ENCODE data around the gene RFNG. TPM values are rescaled to one million over a fixed set of nuclear protein-coding genes. Genes with fewer than 3 reads are reported as not detected.
A peak's percentile ranks its signal among the peaks of the same experiment; 100 is the strongest.

RFNG gene
- total and polyA plus RNA-seq, 2 of the 13 experiments (the other 11 are each of a cell fraction or from before 2014, with no cell fraction given) = 61.4 to 64.0 TPM

GRCh38 chr17:82022981-82023446 lies 28.6 kb downstream of the RFNG start, which contains the start of gene LRRC45 (continued):
- TF ChIP-seq POGK (CRISPR knock-in tag; conservative IDR thresholded peaks at IDR 0.05) = 0 out of 2 replicates have a peak, but pooled peaks have one; percentile 28
- TF ChIP-seq ZNF407 (CRISPR knock-in tag; IDR thresholded peaks at IDR 0.05; ENCODE audit: not compliant biosample characterization) = no peak
- no peak for TF ChIP-seq FOXA3 (CRISPR knock-in tag; IDR thresholded peaks at IDR 0.05)
- no peak; the same call in 1 of the 2 replicates for TF ChIP-seq RFXAP (CRISPR knock-in tag; IDR thresholded peaks at IDR 0.05; ENCODE audit: borderline replicate concordance)
- TF ChIP-seq, protein P1, sequence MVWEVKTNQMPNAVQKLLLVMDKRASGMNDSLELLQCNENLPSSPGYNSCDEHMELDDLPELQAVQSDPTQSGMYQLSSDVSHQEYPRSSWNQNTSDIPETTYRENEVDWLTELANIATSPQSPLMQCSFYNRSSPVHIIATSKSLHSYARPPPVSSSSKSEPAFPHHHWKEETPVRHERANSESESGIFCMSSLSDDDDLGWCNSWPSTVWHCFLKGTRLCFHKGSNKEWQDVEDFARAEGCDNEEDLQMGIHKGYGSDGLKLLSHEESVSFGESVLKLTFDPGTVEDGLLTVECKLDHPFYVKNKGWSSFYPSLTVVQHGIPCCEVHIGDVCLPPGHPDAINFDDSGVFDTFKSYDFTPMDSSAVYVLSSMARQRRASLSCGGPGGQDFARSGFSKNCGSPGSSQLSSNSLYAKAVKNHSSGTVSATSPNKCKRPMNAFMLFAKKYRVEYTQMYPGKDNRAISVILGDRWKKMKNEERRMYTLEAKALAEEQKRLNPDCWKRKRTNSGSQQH (CRISPR knock-in tag; IDR thresholded peaks at IDR 0.05; ENCODE audit: low read depth) = no peak
- TF ChIP-seq ZKSCAN1 (IDR thresholded peaks at IDR 0.05; ENCODE audit: low read length) = no peak
- peak; percentile 79 for TF ChIP-seq GATAD1 (CRISPR knock-in tag; IDR thresholded peaks at IDR 0.05)
- TF ChIP-seq HOXA7 (CRISPR knock-in tag; IDR thresholded peaks at IDR 0.05) = no peak
- TF ChIP-seq FOXK1 (CRISPR knock-in tag; IDR thresholded peaks at IDR 0.05; ENCODE audit: borderline replicate concordance, low read depth) = 0 out of 2 replicates have a peak, but pooled peaks have one; percentile 47
- no peak for TF ChIP-seq DMTF1 (CRISPR knock-in tag; IDR thresholded peaks at IDR 0.05)
- no peak for TF ChIP-seq ZNF205 (CRISPR knock-in tag; IDR thresholded peaks at IDR 0.05)
- TF ChIP-seq ZBTB7A (CRISPR knock-in tag; IDR thresholded peaks at IDR 0.05) = no peak
- no peak for TF ChIP-seq ZNF501 (CRISPR knock-in tag; IDR thresholded peaks at IDR 0.05)
- TF ChIP-seq ZNF230 (CRISPR knock-in tag; IDR thresholded peaks at IDR 0.05) = no peak
- peak; percentile 78 for TF ChIP-seq YEATS2 (CRISPR knock-in tag; IDR thresholded peaks at IDR 0.05; ENCODE audit: borderline replicate concordance)
